Esophagus squamous epithelium (tissue), 5 donors: ENCODE data around the gene APOC1. TPM values are rescaled to one million over a fixed set of nuclear protein-coding genes. Genes with fewer than 3 reads are reported as not detected.
A peak's percentile ranks its signal among the peaks of the same experiment; 100 is the strongest.

ENCODE experiments used
- DNase-seq: peaks from one replicate; lab custom pipeline; 2025; lab: John Stamatoyannopoulos, UW
- H3K27ac ChIP-seq, 4 donors: fragments of 200-600 bp; sonication (generic); one replicate each; pipeline ENCODE4 v1.5.1; 2016 to 2019; ENCODE audit warnings: mild to moderate bottlenecking in 1 of 4
- H3K27me3 ChIP-seq, 4 donors: fragments of 200-600 bp; sonication (generic); 1 replicate in 3 of 4; 2 replicates in 1 of 4; pipeline versions ENCODE4 v1.5.1 to v1.6.0; 2017 to 2021; ENCODE audit warnings: antibody characterized with exemption in 1 of 4
- H3K36me3 ChIP-seq, 3 donors: fragments of 200-600 bp; sonication (generic); one replicate each; pipeline ENCODE4 v1.5.1; 2016 to 2019
- H3K4me1 ChIP-seq, 3 donors: fragments of 200-600 bp; sonication (generic); one replicate each; pipeline ENCODE4 v1.5.1; 2017 to 2019
- H3K4me3 ChIP-seq, 4 donors: fragments of 200-600 bp; sonication (generic); 1 replicate in 3 of 4; 2 replicates in 1 of 4; pipeline ENCODE4 v1.5.1; 2016 to 2019; ENCODE audit warnings: mild to moderate bottlenecking in 2 of 4, moderate library complexity in 1 of 4
- H3K9me3 ChIP-seq, 3 donors: fragments of 200-600 bp; sonication (generic); one replicate each; pipeline ENCODE4 v1.5.1; 2016 to 2019
- CTCF ChIP-seq, 6 experiments: fragments of 450-650 bp in 4 of 6; fragments of 200-600 bp in 2 of 6; sonication (generic) in 2 of 6; IDR thresholded peaks; one replicate each; pipeline ENCODE4 v1.5.1; 2016 to 2019; ENCODE audit warnings: antibody characterized with exemption in 6 of 6, mild to moderate bottlenecking in 4 of 6, moderate library complexity in 4 of 6
- POLR2A ChIP-seq, 4 donors: fragments of 450-650 bp; IDR thresholded peaks; one replicate each; pipeline ENCODE4 v1.6.1; 2017; ENCODE audit warnings: antibody characterized with exemption in 4 of 4, mild to moderate bottlenecking in 4 of 4, moderate library complexity in 3 of 4
- WGBS, 2 donors: methylation state at CpG; one replicate each; pipeline ENCODE4 v1.1.5; 2018; 5-methylcytosine and 5-hydroxymethylcytosine counted together
- intact Hi-C: fragments of 100-400 bp; cut with DNase I; formaldehyde crosslinking; loops from one replicate; pipeline ENCODE4 v1.15.0; 2022
- total RNA-seq, 4 donors: library from RNA; depleted of rRNA; stranded (reverse); fragments of >200 nt; gene quantifications; one replicate each; pipeline ENCODE4 v1.1.0, GENCODE V29; 2016
- donor health status: DM: yes; HTN: yes; CAD: no.

APOC1 gene
- total RNA-seq, 4 donors from 2014 or later, result 1.4 to 7.5 (median 4.1) TPM

GRCh38 chr19:44903602-44904425, 10.6 kb upstream of the APOC1 start:
- Histone ChIP-seq H3K27ac (no peak overlapping the region), H3K4me1 (peaks cover 18 to 34% (median 18%) of the 10 kb centered on the region in 3 donors), H3K4me3 (no peak overlapping the region), H3K27me3 (peaks cover 0 to 34% (median 5%) of the 10 kb centered on the region in 4 donors), H3K36me3 (peaks cover 7 to 47% (median 30%) of the 10 kb centered on the region in 3 donors), H3K9me3 (no peaks in the 10 kb centered on the region)
- intact Hi-C loops, result loop anchor here (5.0 kb wide), 1 partner anchor 48 kb away; no protein-coding TSS in a partner anchor
- TF ChIP-seq POLR2A (IDR thresholded peaks at IDR 0.05), result no peak
- peak; percentile 93 to 100 (median 98) for TF ChIP-seq CTCF (IDR thresholded peaks at IDR 0.05)
- WGBS, 2 donors, result 15 to 18% methylated on average over 17 of the region's 24 CpGs
- DNase-seq, result no peak

GRCh38 chr19:44904426-44904994, 9.9 kb upstream of the APOC1 start:
- Histone ChIP-seq H3K4me3 (no peak overlapping the region), H3K36me3 (peaks cover 7 to 40% (median 30%) of the 10 kb centered on the region in 3 donors), H3K4me1 (peaks cover 18 to 34% (median 18%) of the 10 kb centered on the region in 3 donors), H3K27me3 (peaks cover 0 to 34% (median 5%) of the 10 kb centered on the region in 4 donors), H3K27ac (no peak overlapping the region), H3K9me3 (no peaks in the 10 kb centered on the region)
- TF ChIP-seq CTCF (IDR thresholded peaks at IDR 0.05), result no peak
- TF ChIP-seq POLR2A (IDR thresholded peaks at IDR 0.05), result no peak
- 34 to 57% methylated on average over 7 to 10 of the region's 12 CpGs for WGBS, 2 donors
- intact Hi-C loops, result loop anchor here (5.0 kb wide), 1 partner anchor 48 kb away; no protein-coding TSS in a partner anchor
- no peak for DNase-seq

- Histone ChIP-seq H3K36me3 (peaks cover 7 to 29% (median 22%) of the 10 kb centered on the region in 3 donors), H3K27me3 (peaks cover 0 to 34% (median 5%) of the 10 kb centered on the region in 4 donors), H3K4me1 (peaks cover 18 to 38% (median 18%) of the 10 kb centered on the region in 3 donors), H3K9me3 (no peaks in the 10 kb centered on the region), H3K27ac (peak within 1 kb of the TSS in 3 of 4 donors; percentile 0 to 30 (median 7)), H3K4me3 (peak within 1 kb of the TSS in 3 of 4 donors; percentile 21 to 51 (median 30))
- TF ChIP-seq POLR2A (IDR thresholded peaks at IDR 0.05), result peak in 1 of 4 donors; percentile 13
- TF ChIP-seq CTCF (IDR thresholded peaks at IDR 0.05), result no peak
- intact Hi-C loops, result no loop called here
- DNase-seq, result no peak
- 0 to 10% methylated on average over 7 to 8 of the region's 20 CpGs for WGBS, 2 donors
These were observed 8.8 kb upstream of the APOC1 start, which contains the start of gene APOE for GRCh38 chr19:44905437-44906160. APOE (plus strand) TSS chr19:44905796; CDS start chr19:44906625, 829 bp downstream.

- WGBS, 2 donors, result 88 to 90% methylated on average over 4 to 11 of the region's 12 CpGs
- H3K27ac ChIP-seq, result no peak overlapping the region
- H3K9me3 ChIP-seq, result no peaks in the 10 kb centered on the region
- H3K36me3 ChIP-seq, result peaks cover 0 to 9% (median 5%) of the 10 kb centered on the region in 3 donors
- H3K27me3 ChIP-seq, result peaks cover 0 to 34% (median 5%) of the 10 kb centered on the region in 4 donors
- intact Hi-C loops, result no loop called here
- no peak for DNase-seq
- no peak overlapping the region for H3K4me3 ChIP-seq
- TF ChIP-seq CTCF (IDR thresholded peaks at IDR 0.05), result no peak
- no peak for TF ChIP-seq POLR2A (IDR thresholded peaks at IDR 0.05)
- H3K4me1 ChIP-seq, result peaks cover 18 to 49% (median 26%) of the 10 kb centered on the region in 3 donors
These were observed 6.8 kb upstream of the APOC1 start for GRCh38 chr19:44907613-44908012.
